Osteoblast (primary cell): ENCODE results near the gene MOGAT3. TPM values are rescaled to one million over a fixed set of nuclear protein-coding genes. Genes with fewer than 3 reads are reported as not detected.

ENCODE experiments used
- DNase-seq: peaks from one replicate; pipeline ENCODE4 v3.0.0; 2011; ENCODE audit warnings: low spot score, mixed read lengths; ENCODE audit not compliant: insufficient read length; ENCODE audit errors: missing footprints
- H2AFZ ChIP-seq: 2 replicates; pipeline ENCODE4 v1.6.0; 2011; ENCODE audit warnings: mild to moderate bottlenecking, low read length
- H3K27ac ChIP-seq: 2 replicates; pipeline ENCODE4 v1.5.1; 2011; ENCODE audit warnings: mild to moderate bottlenecking, low read depth, low read length, moderate library complexity
- H3K27me3 ChIP-seq: 2 replicates; pipeline ENCODE4 v1.6.0; 2012; ENCODE audit warnings: mild to moderate bottlenecking, control low read depth, inconsistent platforms, low read length, moderate library complexity; ENCODE audit not compliant: insufficient read depth
- H3K36me3 ChIP-seq: 2 replicates; pipeline ENCODE4 v1.5.1; 2011; ENCODE audit warnings: mild to moderate bottlenecking, low read length, control low read depth, moderate library complexity; ENCODE audit not compliant: insufficient read depth
- H3K4me1 ChIP-seq: 2 replicates; pipeline ENCODE4 v1.5.1; 2011; ENCODE audit warnings: mild to moderate bottlenecking, low read length, control low read depth, moderate library complexity; ENCODE audit not compliant: insufficient read depth
- H3K4me2 ChIP-seq: 2 replicates; pipeline ENCODE4 v1.6.0; 2011; ENCODE audit warnings: mild to moderate bottlenecking, low read length; ENCODE audit not compliant: insufficient read depth
- H3K4me3 ChIP-seq: fragments of 200-600 bp; sonication (generic); 3 replicates; pipeline ENCODE4 v1.5.1; 2012; ENCODE audit warnings: mild to moderate bottlenecking, low read length, inconsistent platforms; ENCODE audit not compliant: insufficient read depth
- H3K79me2 ChIP-seq: 2 replicates; pipeline ENCODE4 v1.6.0; 2012; ENCODE audit warnings: mild to moderate bottlenecking, low read length, control low read depth, inconsistent platforms; ENCODE audit not compliant: insufficient read depth
- H3K9me3 ChIP-seq: 2 replicates; pipeline ENCODE4 v1.5.1; 2011; ENCODE audit warnings: low read depth, low read length, control low read depth
- H4K20me1 ChIP-seq: 2 replicates; pipeline ENCODE4 v1.6.0; 2012; ENCODE audit warnings: mild to moderate bottlenecking, low read length, control low read depth; ENCODE audit not compliant: insufficient read depth
- CTCF ChIP-seq: IDR thresholded peaks from 2 replicates; pipeline ENCODE4 v1.5.1; 2011; ENCODE audit warnings: mild to moderate bottlenecking, low read depth, low read length, moderate library complexity; ENCODE audit errors: extremely low read depth
- total RNA-seq: library from RNA; depleted of rRNA; stranded (reverse); fragments of >200 nt; gene quantifications from 2 replicates; pipeline ENCODE4 v1.2.3, GENCODE V29; 2012

Gene MOGAT3
- total RNA-seq, 1 donor: not detected

- Histone ChIP-seq H3K27ac (no peak overlapping the region), H3K4me2 (no peak overlapping the region), H3K27me3 (peaks cover 97% of the 10 kb centered on the region), H3K79me2 (no peaks in the 10 kb centered on the region), H3K4me1 (peaks cover 11% of the 10 kb centered on the region), H3K4me3 (no peak overlapping the region), H4K20me1 (peaks cover 2% of the 10 kb centered on the region), H3K36me3 (no peaks in the 10 kb centered on the region), H3K9me3 (no peaks in the 10 kb centered on the region), H2AFZ (no peak overlapping the region)
- TF ChIP-seq CTCF: no peak
- peak; percentile 42 for DNase-seq
Observed at GRCh38 chr7:101174322-101174854, 26.4 kb downstream of the MOGAT3 start.

GRCh38 chr7:101173752-101174244, 27.0 kb downstream of the MOGAT3 start:
- peaks cover 2% of the 10 kb centered on the region for H4K20me1 ChIP-seq
- peak overlapping the region; percentile 72 for H3K4me2 ChIP-seq
- H2AFZ ChIP-seq: no peak overlapping the region
- no peaks in the 10 kb centered on the region for H3K79me2 ChIP-seq
- peaks cover 98% of the 10 kb centered on the region for H3K27me3 ChIP-seq
- TF ChIP-seq CTCF: no peak
- no peaks in the 10 kb centered on the region for H3K36me3 ChIP-seq
- peak overlapping the region; percentile 47 for H3K4me3 ChIP-seq
- H3K27ac ChIP-seq: no peak overlapping the region
- peaks cover 17% of the 10 kb centered on the region for H3K4me1 ChIP-seq
- H3K9me3 ChIP-seq: no peaks in the 10 kb centered on the region
- DNase-seq: peak; percentile 94

- H3K4me1 ChIP-seq: peaks cover 21% of the 10 kb centered on the region
- no peaks in the 10 kb centered on the region for H3K79me2 ChIP-seq
- H3K27ac ChIP-seq: no peak overlapping the region
- peaks cover 2% of the 10 kb centered on the region for H4K20me1 ChIP-seq
- H3K27me3 ChIP-seq: peaks cover 96% of the 10 kb centered on the region
- H3K36me3 ChIP-seq: no peaks in the 10 kb centered on the region
- peak overlapping the region; percentile 47 for H3K4me3 ChIP-seq
- DNase-seq: peak; percentile 98
- H3K9me3 ChIP-seq: no peaks in the 10 kb centered on the region
- no peak for TF ChIP-seq CTCF
- H2AFZ ChIP-seq: no peak overlapping the region
- H3K4me2 ChIP-seq: peak overlapping the region; percentile 72
Observed at GRCh38 chr7:101172854-101173751, 27.7 kb downstream of the MOGAT3 start.
